ENCODE measurements around the gene MICU1.

The MICU1 gene

DNA sequence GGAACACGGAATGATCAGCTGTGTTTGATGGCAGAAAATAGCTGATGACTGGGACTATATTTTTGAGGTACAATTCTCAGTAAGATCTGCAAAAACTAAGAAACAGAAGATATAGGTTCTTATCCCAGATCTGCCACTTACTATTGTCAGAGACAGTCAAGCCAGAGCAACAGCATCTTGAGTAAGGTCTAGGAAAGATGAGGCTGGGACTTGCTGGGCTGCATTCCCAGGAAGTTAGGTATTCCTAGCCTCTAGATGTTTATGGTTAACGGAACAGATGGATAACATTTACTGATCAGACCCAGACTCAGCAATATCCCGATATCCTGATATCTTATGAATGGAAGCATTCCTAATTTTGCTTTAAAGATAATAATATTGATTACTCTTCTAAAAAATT, 202.5 kb downstream of the MICU1 start:
- TF ChIP-seq ZFP3 (CRISPR knock-in tag; IDR thresholded peaks at IDR 0.05) (no peak), CSRNP3 (CRISPR knock-in tag; IDR thresholded peaks at IDR 0.05) (no peak)
- no peak for ATAC-seq

DNA sequence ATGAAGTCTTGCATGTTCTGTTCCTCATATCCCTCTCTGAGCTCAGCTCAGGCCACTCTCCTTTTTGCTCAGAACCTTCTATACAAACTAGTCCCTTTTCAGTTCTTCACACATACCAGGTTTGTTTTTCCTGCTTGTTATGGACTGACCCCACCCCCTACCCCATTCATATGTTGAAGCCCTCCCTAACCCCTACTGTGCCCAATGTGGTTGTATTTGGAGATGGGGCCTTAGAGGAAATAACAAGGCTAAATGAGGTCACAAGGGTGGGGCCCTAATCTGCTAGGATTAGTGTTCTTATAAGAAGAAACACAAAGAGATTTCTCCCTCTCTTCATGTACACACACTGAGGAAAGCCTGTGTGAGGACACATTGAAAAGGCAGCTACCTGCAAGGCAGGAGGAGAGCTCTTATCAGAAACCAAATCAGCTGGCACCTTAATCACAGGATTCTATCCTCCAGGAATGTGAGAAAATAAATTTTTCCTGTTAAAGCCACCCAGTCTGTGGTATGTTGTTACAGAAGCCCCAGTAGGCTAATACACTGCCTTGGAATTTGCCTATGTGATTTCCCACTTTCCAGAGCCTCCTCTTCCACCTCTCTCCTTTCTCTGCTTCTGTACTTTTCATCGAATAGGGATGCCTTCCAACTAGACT, 203.9 kb downstream of the MICU1 start:
- TF ChIP-seq ESRRG (CRISPR knock-in tag; IDR thresholded peaks at IDR 0.05) (no peak), SNAI2 (CRISPR knock-in tag; IDR thresholded peaks at IDR 0.05) (no peak), CREB5 (CRISPR knock-in tag; IDR thresholded peaks at IDR 0.05; ENCODE audit: low read depth) (no peak), CSRNP3 (CRISPR knock-in tag; IDR thresholded peaks at IDR 0.05) (no peak), ZNF8 (CRISPR knock-in tag; IDR thresholded peaks at IDR 0.05) (no peak), ZFP30 (CRISPR knock-in tag; IDR thresholded peaks at IDR 0.05) (no peak), TCF4 (CRISPR knock-in tag; IDR thresholded peaks at IDR 0.05; ENCODE audit: borderline replicate concordance) (no peak), POU6F1 (CRISPR knock-in tag; IDR thresholded peaks at IDR 0.05; ENCODE audit: borderline replicate concordance, low read depth) (no peak), OSR1 (CRISPR knock-in tag; IDR thresholded peaks at IDR 0.05) (no peak), TOX (CRISPR knock-in tag; IDR thresholded peaks at IDR 0.05; ENCODE audit: borderline replicate concordance) (no peak)
- ATAC-seq: no peak

DNA sequence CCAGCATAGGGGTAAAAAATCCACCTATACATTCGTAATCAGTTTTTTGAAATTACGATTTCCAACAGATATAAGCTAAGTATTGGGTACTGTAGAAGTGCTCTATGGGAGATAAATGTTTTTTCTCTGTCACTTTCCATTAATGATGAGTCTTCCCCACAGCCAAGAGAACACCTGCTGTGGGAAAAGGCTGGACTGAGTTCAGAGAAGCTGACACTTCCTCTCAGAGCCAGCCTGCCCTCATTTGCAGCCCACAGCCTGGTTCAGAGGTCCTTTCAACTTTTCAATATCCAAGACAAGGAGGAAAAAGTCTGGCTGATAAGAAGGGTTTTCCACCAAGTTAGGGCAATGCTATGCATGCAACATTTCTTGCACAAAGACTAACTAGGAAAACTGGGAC, 206.6 kb downstream of the MICU1 start:
- TF ChIP-seq SNAI2 (CRISPR knock-in tag; IDR thresholded peaks at IDR 0.05) (no peak), RARB (CRISPR knock-in tag; IDR thresholded peaks at IDR 0.05) (no peak), PATZ1 (CRISPR knock-in tag; IDR thresholded peaks at IDR 0.05; ENCODE audit: borderline replicate concordance) (no peak), CSDC2 (CRISPR knock-in tag; IDR thresholded peaks at IDR 0.05) (no peak), ZNF8 (CRISPR knock-in tag; IDR thresholded peaks at IDR 0.05) (no peak), ZNF70 (CRISPR knock-in tag; IDR thresholded peaks at IDR 0.05) (no peak), GLIS3 (CRISPR knock-in tag; IDR thresholded peaks at IDR 0.05) (no peak), CREB5 (CRISPR knock-in tag; IDR thresholded peaks at IDR 0.05; ENCODE audit: low read depth) (no peak), POU6F1 (CRISPR knock-in tag; IDR thresholded peaks at IDR 0.05; ENCODE audit: borderline replicate concordance, low read depth) (no peak), OSR1 (CRISPR knock-in tag; IDR thresholded peaks at IDR 0.05) (no peak), PPARA (CRISPR knock-in tag; IDR thresholded peaks at IDR 0.05; ENCODE audit: borderline replicate concordance) (no peak), ZFP3 (CRISPR knock-in tag; IDR thresholded peaks at IDR 0.05) (no peak)
- no peak for ATAC-seq
